T-helper 2 cell treated with Interferon-gamma antibody and Interleukin-4, amounts not matched to agents 5 μg/mL and 100 μg/mL, for 36 hours (primary cell): Measurements from ENCODE around the gene LUC7L2.
"Not testable (repeated sequence)": the region's sequence is repeated elsewhere in the genome, so short reads cannot be mapped to it uniquely, and the experiment has no call there.

Experiments
- DNase-seq: peaks from one replicate; pipeline ENCODE4 v3.0.0; 2021; ENCODE audit warnings: low spot score
- H3K27ac Mint-ChIP-seq: one replicate; pipeline ENCODE4 v1.8.0; 2021; ENCODE audit warnings: mild to moderate bottlenecking, mixed read lengths
- H3K27me3 Mint-ChIP-seq: one replicate; pipeline ENCODE4 v1.8.0; 2021; ENCODE audit warnings: low read depth, mixed read lengths
- H3K36me3 Mint-ChIP-seq: one replicate; pipeline ENCODE4 v1.8.0; 2021; ENCODE audit warnings: low read depth, mixed read lengths
- H3K4me1 Mint-ChIP-seq: one replicate; pipeline ENCODE4 v1.8.0; 2021; ENCODE audit warnings: low read depth, mixed read lengths
- H3K4me3 Mint-ChIP-seq: one replicate; pipeline ENCODE4 v1.8.0; 2022; ENCODE audit warnings: mild to moderate bottlenecking, moderate library complexity, mixed read lengths
- H3K9me3 Mint-ChIP-seq: one replicate; pipeline ENCODE4 v1.8.0; 2021; ENCODE audit warnings: mixed read lengths

Gene LUC7L2

GRCh38 chr7:139455789-139456188 is 96.1 kb downstream of the LUC7L2 start:
- Mint-ChIP-seq H3K27ac (no peak overlapping the region), H3K4me1 (no peaks in the 10 kb centered on the region), H3K27me3 (no peaks in the 10 kb centered on the region), H3K9me3 (no peaks in the 10 kb centered on the region), H3K4me3 (no peak overlapping the region), H3K36me3 (no peaks in the 10 kb centered on the region)
- no peak for DNase-seq

GRCh38 chr7:139456511-139456910 is 96.8 kb downstream of the LUC7L2 start:
- Mint-ChIP-seq H3K27me3 (no peaks in the 10 kb centered on the region), H3K9me3 (no peaks in the 10 kb centered on the region), H3K27ac (no peak overlapping the region), H3K36me3 (no peaks in the 10 kb centered on the region), H3K4me3 (no peak overlapping the region), H3K4me1 (no peaks in the 10 kb centered on the region)
- no peak for DNase-seq

GRCh38 chr7:139457153-139457946 is 97.7 kb downstream of the LUC7L2 start:
- DNase-seq: no peak
- Mint-ChIP-seq H3K4me3 (no peak overlapping the region), H3K36me3 (no peaks in the 10 kb centered on the region), H3K4me1 (no peaks in the 10 kb centered on the region), H3K27ac (no peak overlapping the region), H3K9me3 (no peaks in the 10 kb centered on the region), H3K27me3 (no peaks in the 10 kb centered on the region)

GRCh38 chr7:139463421-139463820 is 103.7 kb downstream of the LUC7L2 start:
- not testable (repeated sequence) for H3K9me3 Mint-ChIP-seq, H3K27ac Mint-ChIP-seq, H3K4me3 Mint-ChIP-seq, H3K27me3 Mint-ChIP-seq, H3K36me3 Mint-ChIP-seq, DNase-seq, H3K4me1 Mint-ChIP-seq

- not testable (repeated sequence) for H3K4me1 Mint-ChIP-seq, H3K36me3 Mint-ChIP-seq, H3K27ac Mint-ChIP-seq, H3K27me3 Mint-ChIP-seq, H3K4me3 Mint-ChIP-seq, DNase-seq, H3K9me3 Mint-ChIP-seq
Observed at GRCh38 chr7:139464511-139464910, 104.8 kb downstream of the LUC7L2 start.

- not testable (repeated sequence) for H3K9me3 Mint-ChIP-seq, H3K4me3 Mint-ChIP-seq, DNase-seq, H3K27me3 Mint-ChIP-seq, H3K27ac Mint-ChIP-seq, H3K36me3 Mint-ChIP-seq, H3K4me1 Mint-ChIP-seq
Observed at GRCh38 chr7:139465072-139465471, 105.4 kb downstream of the LUC7L2 start.

GRCh38 chr7:139467729-139468128 is 108.0 kb downstream of the LUC7L2 start:
- not testable (repeated sequence) for H3K27me3 Mint-ChIP-seq, H3K27ac Mint-ChIP-seq, H3K9me3 Mint-ChIP-seq, H3K4me1 Mint-ChIP-seq, H3K4me3 Mint-ChIP-seq, H3K36me3 Mint-ChIP-seq, DNase-seq

- H3K36me3 Mint-ChIP-seq, H3K27me3 Mint-ChIP-seq, H3K4me3 Mint-ChIP-seq, DNase-seq, H3K27ac Mint-ChIP-seq, H3K9me3 Mint-ChIP-seq, H3K4me1 Mint-ChIP-seq: not testable (repeated sequence)
Observed at GRCh38 chr7:139468281-139468680, 108.6 kb downstream of the LUC7L2 start.

GRCh38 chr7:139471740-139472353 is 112.2 kb downstream of the LUC7L2 start:
- H3K9me3 Mint-ChIP-seq: peaks cover 6% of the 10 kb centered on the region
- H3K4me3 Mint-ChIP-seq: no peak overlapping the region
- peaks cover 2% of the 10 kb centered on the region for H3K27me3 Mint-ChIP-seq
- no peaks in the 10 kb centered on the region for H3K36me3 Mint-ChIP-seq
- no peaks in the 10 kb centered on the region for H3K4me1 Mint-ChIP-seq
- no peak overlapping the region for H3K27ac Mint-ChIP-seq
- DNase-seq: no peak
